Measurements from ENCODE around the gene METTL16.

DNA sequence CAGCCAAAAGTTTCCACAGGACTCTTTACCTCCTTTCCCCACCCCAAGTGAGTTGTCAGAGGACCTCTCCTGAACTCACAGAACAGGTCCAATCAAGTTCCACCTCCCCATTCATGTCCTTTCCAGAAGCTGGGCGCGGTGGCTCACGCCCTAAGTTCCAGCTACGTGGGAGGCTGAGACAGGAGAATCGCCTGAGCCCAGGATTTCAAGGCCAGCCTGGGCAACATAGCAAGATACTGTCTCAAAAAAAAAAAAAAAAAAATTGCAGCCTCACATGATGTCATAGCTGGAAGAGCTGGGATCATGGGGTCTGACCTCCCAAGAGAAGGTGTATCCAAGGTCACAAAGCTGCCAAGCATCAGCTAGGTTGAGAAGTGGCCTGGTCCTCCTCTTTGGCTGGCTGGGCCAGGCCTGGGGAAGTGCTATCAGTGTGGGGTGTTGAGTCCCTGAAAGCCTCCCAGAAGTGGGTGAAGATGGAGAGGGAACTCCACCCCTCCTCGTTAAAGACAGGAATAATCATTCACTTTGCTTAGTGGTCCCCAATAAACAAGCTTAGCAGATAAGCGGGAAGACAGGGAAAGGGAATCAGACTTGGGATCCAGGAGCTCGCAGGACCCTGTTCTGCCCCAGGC, 105.3 kb downstream of the METTL16 start:
- TF ChIP-seq, protein P1, sequence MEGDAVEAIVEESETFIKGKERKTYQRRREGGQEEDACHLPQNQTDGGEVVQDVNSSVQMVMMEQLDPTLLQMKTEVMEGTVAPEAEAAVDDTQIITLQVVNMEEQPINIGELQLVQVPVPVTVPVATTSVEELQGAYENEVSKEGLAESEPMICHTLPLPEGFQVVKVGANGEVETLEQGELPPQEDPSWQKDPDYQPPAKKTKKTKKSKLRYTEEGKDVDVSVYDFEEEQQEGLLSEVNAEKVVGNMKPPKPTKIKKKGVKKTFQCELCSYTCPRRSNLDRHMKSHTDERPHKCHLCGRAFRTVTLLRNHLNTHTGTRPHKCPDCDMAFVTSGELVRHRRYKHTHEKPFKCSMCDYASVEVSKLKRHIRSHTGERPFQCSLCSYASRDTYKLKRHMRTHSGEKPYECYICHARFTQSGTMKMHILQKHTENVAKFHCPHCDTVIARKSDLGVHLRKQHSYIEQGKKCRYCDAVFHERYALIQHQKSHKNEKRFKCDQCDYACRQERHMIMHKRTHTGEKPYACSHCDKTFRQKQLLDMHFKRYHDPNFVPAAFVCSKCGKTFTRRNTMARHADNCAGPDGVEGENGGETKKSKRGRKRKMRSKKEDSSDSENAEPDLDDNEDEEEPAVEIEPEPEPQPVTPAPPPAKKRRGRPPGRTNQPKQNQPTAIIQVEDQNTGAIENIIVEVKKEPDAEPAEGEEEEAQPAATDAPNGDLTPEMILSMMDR (IDR thresholded peaks at IDR 0.05; ENCODE audit: poor library complexity) = no peak
- TF ChIP-seq EZH2 (IDR thresholded peaks at IDR 0.05; ENCODE audit: borderline replicate concordance) (no peak), EZH2phosphoT487 (IDR thresholded peaks at IDR 0.05; ENCODE audit: low read depth, severe bottlenecking, unreplicated experiment) (no peak)
